ENCODE results near the gene ITPR1. TPM values are rescaled to one million over a fixed set of nuclear protein-coding genes. Genes with fewer than 3 reads are reported as not detected.
A peak's percentile ranks its signal among the peaks of the same experiment; 100 is the strongest.

ITPR1 gene
- total RNA-seq, 3 donors from 2014 or later: 59.0 to 92.3 (median 88.9) TPM

DNA sequence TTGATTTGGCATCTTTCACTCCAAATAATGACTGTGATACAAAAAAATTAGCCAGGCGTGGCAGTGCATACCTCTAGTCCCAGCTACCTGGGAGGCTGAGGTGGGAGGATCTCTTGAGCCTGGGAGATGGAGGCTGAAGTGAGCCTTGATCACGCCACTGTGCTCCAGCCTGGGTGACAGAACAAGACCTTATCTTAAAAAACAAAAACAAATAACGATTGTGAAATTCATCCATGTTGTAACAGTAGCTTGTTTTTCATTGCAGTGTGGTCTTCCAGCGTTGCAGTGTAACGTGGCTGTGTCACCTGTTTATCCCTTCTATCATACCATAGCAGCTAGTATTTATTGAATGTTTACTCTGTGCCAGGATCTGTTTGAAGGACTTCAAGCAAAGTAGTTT lies 120.9 kb downstream of the ITPR1 start:
- peaks cover 9% of the 10 kb centered on the region for H3K36me3 Mint-ChIP-seq (ENCODE audit: insufficient read depth)
- no peak overlapping the region for H3K4me3 Mint-ChIP-seq
- no peaks in the 10 kb centered on the region for H3K9me3 Mint-ChIP-seq
- ATAC-seq: no peak
- no peaks in the 10 kb centered on the region for H3K27me3 Mint-ChIP-seq (ENCODE audit: low read depth)
- DNase-seq: no peak
- H3K4me1 Mint-ChIP-seq (ENCODE audit: low read depth): peaks cover 3% of the 10 kb centered on the region

DNA sequence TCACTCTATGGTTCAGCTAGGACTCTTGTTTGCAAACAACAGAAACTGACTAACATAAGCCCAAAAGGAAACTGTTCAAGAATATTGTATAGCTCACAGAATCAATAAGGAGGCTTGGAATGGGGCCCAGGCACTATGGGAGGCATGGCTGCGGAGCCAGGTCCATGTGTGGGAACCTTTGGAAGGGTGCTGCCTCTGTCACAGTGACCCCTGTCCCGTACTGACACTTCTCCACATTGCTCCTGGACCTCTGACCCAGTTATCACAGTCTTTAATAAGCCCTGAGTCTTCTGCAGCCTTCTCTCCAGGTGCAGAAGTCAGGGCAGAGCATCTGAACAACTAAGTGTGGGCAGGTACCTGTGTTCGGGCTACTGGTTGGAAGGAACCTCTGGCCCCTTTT lies 121.8 kb downstream of the ITPR1 start:
- peaks cover 6% of the 10 kb centered on the region for H3K4me1 Mint-ChIP-seq (ENCODE audit: low read depth)
- DNase-seq (no peak), ATAC-seq (no peak)
- H3K27me3 Mint-ChIP-seq (ENCODE audit: low read depth): no peaks in the 10 kb centered on the region
- no peaks in the 10 kb centered on the region for H3K9me3 Mint-ChIP-seq
- peaks cover 9% of the 10 kb centered on the region for H3K36me3 Mint-ChIP-seq (ENCODE audit: insufficient read depth)
- H3K4me3 Mint-ChIP-seq: no peak overlapping the region

DNA sequence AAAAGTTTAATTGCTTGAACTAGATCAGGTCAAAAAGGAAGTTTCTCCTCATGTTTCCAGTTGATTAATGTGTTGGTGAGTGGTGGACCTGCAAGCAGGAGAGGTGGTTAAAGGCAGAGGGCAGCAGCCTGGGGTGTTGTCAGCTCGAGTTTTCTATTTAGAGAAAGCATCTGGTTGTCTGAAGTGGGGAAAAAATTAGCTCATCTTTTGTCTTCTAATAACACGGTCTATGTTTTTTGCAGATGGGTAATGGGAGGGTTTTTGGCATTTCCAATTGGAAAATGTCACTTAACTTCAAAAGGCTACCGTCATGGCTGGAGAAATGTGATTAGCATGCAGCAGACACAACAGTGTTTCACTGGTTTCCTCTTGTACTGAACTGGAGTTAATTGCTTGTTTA lies 122.6 kb downstream of the ITPR1 start:
- Mint-ChIP-seq H3K36me3 (ENCODE audit: insufficient read depth) (peaks cover 9% of the 10 kb centered on the region), H3K27me3 (ENCODE audit: low read depth) (no peaks in the 10 kb centered on the region), H3K9me3 (no peaks in the 10 kb centered on the region), H3K4me3 (no peak overlapping the region), H3K4me1 (ENCODE audit: low read depth) (peaks cover 6% of the 10 kb centered on the region)
- ATAC-seq: no peak
- DNase-seq: no peak

DNA sequence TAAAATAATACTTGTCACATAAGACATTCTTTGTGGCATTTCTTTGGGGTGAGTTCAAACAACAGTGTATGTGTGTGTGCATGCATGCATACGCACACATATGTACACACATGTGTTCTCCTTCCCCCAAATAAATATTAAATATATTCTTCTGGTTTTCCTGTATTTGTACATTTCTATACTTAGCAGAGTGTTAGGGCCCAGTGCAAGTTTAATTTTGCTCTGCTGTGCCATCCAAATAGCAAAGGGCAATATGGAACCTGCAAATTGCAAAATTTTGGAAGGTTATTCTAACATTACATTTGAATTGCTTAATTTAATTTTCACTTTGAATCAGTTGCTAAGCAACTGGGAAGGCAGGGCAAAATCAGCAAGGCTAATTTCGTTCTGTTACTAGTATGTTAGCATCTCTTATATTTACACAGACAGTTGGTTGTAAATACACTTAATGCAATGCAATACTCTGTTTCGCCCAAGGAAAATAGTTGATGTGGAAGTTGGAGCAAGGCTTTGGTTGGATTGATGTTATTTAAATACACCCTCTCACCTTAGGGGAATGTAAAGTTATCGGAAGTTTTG lies 130.4 kb downstream of the ITPR1 start:
- peaks cover 3% of the 10 kb centered on the region for H3K9me3 Mint-ChIP-seq
- H3K4me3 Mint-ChIP-seq: no peak overlapping the region
- peaks cover 6% of the 10 kb centered on the region for H3K4me1 Mint-ChIP-seq (ENCODE audit: low read depth)
- no peak for ATAC-seq
- peaks cover 18% of the 10 kb centered on the region for H3K36me3 Mint-ChIP-seq (ENCODE audit: insufficient read depth)
- DNase-seq: no peak
- no peaks in the 10 kb centered on the region for H3K27me3 Mint-ChIP-seq (ENCODE audit: low read depth)

DNA sequence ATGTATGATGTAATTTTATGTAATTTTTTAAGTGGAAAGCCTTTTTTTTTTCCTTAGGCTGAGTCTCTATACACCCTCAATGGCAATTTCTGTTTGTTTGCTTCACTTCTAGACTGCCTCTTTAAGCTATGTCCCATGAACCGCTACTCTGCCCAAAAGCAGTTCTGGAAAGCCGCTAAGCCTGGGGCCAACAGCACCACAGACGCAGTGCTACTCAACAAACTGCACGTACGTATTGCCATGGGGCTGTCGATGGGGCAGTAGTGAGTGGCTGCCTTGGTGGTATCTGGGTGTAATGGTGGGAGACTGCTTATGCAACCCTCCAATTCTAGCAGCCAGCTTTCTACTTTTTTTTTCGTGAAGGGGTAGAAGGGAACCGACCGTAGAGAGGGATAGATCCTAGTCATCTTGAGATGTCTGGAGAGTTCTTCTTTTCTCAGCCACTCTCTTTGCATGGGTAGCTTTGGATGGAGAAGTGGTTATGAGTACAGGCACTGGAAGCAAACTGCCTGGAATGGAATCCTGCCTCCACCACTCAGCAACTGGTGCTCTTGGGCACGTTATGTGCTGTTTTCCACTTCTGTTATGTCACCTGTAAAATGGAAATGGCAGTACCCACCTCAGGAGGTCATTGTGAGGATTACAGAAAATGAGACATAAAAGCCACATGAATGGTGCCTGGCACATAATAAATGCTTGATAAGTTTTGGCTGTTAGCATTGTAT lies 134.7 kb downstream of the ITPR1 start:
- DNase-seq (no peak), ATAC-seq (no peak)
- Mint-ChIP-seq H3K4me3 (no peak overlapping the region), H3K4me1 (ENCODE audit: low read depth) (peaks cover 1% of the 10 kb centered on the region), H3K27me3 (ENCODE audit: low read depth) (no peaks in the 10 kb centered on the region), H3K9me3 (no peaks in the 10 kb centered on the region), H3K36me3 (ENCODE audit: insufficient read depth) (peaks cover 10% of the 10 kb centered on the region)

DNA sequence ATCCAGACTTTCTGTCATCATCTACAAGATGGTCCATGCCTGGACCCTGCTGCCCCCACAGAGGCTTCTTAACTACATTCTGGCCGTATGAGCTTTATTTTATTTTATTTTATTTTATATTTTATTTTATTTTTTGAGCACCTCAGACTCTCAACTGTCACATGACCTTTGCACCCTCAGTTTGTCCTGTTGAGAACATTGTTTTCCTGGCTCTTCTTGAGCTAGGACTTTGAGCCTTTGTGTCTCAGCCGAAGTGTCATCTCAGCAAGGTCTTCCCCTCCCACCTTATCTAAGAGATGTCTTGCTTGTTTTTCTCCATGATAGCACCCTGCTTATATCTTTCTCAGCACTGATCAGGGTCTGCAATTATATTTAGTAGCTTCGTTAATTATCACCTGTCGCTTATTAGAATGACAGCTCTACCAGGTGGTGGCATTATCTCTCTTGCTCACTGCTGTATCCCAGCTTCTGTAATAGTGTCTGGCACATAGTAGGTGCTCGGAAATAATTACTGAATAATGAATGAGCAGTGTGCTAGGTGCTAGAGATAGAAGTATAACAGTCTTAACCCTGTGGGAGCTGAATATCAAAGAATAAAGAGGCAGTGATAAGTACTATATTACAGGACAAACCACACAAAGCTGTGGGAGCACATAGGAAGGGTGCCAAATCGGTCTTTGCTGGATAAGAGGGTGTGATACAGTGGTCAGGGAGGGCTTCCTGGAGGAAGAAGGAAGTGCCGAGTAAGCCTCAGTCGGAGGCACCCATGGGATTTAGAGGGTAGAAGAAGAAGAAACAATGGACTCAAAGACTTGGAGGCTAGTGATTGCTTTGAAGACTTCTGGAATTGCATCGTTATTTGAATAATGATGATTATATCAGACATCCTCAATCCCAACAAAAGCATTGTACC lies 136.2 kb downstream of the ITPR1 start:
- Mint-ChIP-seq H3K4me1 (ENCODE audit: low read depth) (peaks cover 4% of the 10 kb centered on the region), H3K9me3 (no peaks in the 10 kb centered on the region), H3K36me3 (ENCODE audit: insufficient read depth) (peaks cover 8% of the 10 kb centered on the region), H3K4me3 (no peak overlapping the region), H3K27me3 (ENCODE audit: low read depth) (no peaks in the 10 kb centered on the region)
- no peak for DNase-seq
- no peak for ATAC-seq

DNA sequence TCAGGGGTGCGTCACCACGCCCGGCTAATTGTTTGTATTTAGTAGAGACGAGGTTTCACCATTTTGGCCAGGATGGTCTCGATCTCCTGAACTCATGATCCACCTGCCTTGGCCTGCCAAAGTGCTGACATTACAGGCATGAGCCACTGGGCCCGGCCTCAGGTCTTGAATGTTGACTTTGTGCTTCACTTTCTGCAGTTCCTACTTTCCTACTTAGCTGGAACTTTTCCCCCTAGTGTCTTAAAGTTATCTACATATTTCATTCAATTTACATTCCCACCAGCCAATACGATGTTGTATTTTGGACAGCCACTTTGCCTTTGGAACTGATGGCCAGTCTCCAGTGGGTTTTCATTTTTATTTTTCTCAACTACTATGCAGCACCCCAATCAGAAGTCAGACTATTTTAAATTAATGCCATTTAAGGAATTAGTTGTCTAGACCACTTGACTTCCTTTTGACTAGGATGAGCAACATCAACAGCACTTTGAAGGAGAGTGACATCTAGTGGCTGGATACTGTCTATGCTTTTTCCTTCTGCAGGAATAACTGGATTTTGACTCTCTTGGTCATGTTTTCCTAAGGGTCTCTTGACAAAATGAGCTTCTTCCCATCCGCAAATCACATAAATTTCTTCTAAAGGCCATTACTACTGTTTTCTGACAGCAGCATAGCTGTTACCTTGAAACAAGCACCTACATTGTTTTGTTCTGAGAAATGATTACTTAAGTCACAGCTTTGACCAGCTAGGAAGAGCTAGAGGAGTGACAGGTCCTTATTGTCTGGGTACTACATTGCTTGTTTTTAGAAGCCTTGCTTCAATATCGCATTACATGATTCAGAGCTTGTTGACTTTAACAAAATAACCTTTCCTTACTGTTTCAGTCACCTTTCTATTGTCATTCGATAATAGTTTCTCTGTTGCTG lies 140.2 kb downstream of the ITPR1 start:
- H3K4me1 Mint-ChIP-seq (ENCODE audit: low read depth): peaks cover 3% of the 10 kb centered on the region
- no peak overlapping the region for H3K4me3 Mint-ChIP-seq
- peak in 1 of 2 donors; percentile 50 for ATAC-seq
- DNase-seq: no peak
- peaks cover 11% of the 10 kb centered on the region for H3K36me3 Mint-ChIP-seq (ENCODE audit: insufficient read depth)
- H3K9me3 Mint-ChIP-seq: no peaks in the 10 kb centered on the region
- H3K27me3 Mint-ChIP-seq (ENCODE audit: low read depth): no peaks in the 10 kb centered on the region

DNA sequence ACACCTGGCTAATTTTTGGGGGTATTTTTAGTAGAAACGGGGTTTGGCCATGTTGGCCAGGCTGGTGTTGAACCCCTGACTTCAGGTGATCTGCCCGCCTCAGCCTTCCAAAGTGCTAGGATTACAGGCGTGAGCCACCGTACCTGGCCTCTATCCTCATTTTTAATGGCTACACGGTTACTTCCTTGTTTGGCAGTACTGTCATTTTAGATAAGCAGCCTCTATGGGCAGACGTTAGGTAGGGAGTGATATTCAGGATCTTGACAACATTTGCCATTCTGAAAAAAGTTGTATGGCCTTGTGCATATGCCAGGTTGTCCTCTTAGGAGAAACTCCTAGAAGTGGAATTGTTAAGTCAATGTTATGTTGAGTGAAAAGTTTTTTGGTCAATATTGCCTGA lies 141.7 kb downstream of the ITPR1 start:
- H3K9me3 Mint-ChIP-seq: no peaks in the 10 kb centered on the region
- DNase-seq: no peak
- no peak for ATAC-seq
- H3K27me3 Mint-ChIP-seq (ENCODE audit: low read depth): no peaks in the 10 kb centered on the region
- H3K4me1 Mint-ChIP-seq (ENCODE audit: low read depth): peaks cover 3% of the 10 kb centered on the region
- no peak overlapping the region for H3K4me3 Mint-ChIP-seq
- H3K36me3 Mint-ChIP-seq (ENCODE audit: insufficient read depth): peaks cover 9% of the 10 kb centered on the region

DNA sequence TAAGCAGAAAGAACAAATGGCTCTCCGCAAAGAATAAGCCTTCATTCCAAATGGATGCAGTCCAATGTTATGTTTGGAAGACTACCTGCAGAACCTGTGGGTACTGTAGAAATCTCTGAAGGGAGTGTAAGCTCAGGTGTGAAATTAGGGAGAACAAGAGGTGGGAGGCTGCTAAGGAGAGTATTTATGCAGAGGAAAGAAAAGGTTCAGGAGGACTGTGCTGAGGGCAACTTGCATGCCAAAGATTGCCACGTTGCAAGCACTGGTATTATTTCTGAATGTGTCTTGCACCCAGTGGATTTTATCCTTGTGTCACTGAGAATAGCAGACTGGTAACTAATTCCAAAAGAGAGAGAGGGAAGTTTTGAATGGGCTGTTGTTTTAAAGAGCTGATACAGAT lies 144.1 kb downstream of the ITPR1 start:
- DNase-seq (no peak), ATAC-seq (no peak)
- H3K9me3 Mint-ChIP-seq: no peaks in the 10 kb centered on the region
- H3K4me1 Mint-ChIP-seq (ENCODE audit: low read depth): peaks cover 3% of the 10 kb centered on the region
- H3K4me3 Mint-ChIP-seq: no peak overlapping the region
- peaks cover 24% of the 10 kb centered on the region for H3K36me3 Mint-ChIP-seq (ENCODE audit: insufficient read depth)
- H3K27me3 Mint-ChIP-seq (ENCODE audit: low read depth): no peaks in the 10 kb centered on the region

DNA sequence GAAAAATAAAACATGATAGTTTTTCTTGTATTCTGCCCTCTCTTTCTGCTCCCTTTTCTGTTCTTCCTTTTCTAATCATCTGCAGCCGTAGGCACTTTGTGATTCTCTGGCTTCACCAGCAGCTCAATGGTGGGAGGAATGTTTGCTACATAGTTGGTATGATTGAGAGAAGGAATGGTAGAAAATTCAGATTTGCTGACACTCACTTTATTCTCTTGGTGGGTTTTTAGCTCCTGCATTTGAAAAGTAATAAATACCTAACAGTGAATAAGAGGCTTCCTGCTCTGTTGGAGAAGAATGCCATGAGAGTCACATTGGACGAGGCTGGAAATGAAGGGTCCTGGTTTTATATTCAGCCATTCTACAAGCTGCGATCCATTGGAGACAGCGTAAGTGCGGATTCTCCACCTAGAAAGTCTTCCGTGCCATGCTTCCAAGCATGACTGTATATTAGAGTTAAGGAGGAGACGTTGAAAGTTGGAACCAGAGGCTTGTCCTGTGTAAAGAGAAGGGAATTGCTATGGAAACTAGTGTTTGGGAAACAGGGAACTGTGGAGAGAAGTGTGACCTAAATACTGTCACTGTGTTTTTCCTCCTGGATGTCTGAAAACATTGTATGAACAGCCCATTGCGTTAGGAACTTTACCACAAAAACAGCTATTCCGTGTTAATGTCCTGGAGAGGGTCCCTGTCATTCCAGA lies 148.9 kb downstream of the ITPR1 start:
- Mint-ChIP-seq H3K4me1 (ENCODE audit: low read depth) (peaks cover 13% of the 10 kb centered on the region), H3K9me3 (no peaks in the 10 kb centered on the region), H3K4me3 (no peak overlapping the region), H3K27me3 (ENCODE audit: low read depth) (no peaks in the 10 kb centered on the region), H3K36me3 (ENCODE audit: insufficient read depth) (peaks cover 49% of the 10 kb centered on the region)
- no peak for DNase-seq
- ATAC-seq: no peak

DNA sequence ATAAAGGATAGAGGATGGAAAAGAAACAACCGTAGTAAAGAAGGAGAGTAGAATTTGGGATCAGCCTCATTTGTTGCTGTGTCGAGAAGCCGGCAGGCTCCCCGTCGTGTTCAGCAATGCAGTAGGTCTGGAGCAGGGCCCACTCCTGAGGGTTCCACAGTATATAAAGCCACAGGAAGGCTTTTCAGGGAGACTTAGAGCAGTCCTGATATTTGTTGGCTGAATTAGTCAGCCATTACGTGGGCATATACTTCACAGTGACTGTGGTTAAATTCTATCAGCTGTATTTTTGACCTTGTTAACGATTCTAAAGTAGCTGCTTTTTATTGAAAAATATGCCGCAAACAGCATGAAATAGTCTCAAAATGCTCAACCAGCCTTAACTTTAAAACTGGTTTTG lies 149.5 kb downstream of the ITPR1 start:
- Mint-ChIP-seq H3K4me3 (no peak overlapping the region), H3K4me1 (ENCODE audit: low read depth) (peaks cover 13% of the 10 kb centered on the region), H3K27me3 (ENCODE audit: low read depth) (no peaks in the 10 kb centered on the region), H3K36me3 (ENCODE audit: insufficient read depth) (peaks cover 54% of the 10 kb centered on the region), H3K9me3 (no peaks in the 10 kb centered on the region)
- no peak for ATAC-seq
- no peak for DNase-seq

DNA sequence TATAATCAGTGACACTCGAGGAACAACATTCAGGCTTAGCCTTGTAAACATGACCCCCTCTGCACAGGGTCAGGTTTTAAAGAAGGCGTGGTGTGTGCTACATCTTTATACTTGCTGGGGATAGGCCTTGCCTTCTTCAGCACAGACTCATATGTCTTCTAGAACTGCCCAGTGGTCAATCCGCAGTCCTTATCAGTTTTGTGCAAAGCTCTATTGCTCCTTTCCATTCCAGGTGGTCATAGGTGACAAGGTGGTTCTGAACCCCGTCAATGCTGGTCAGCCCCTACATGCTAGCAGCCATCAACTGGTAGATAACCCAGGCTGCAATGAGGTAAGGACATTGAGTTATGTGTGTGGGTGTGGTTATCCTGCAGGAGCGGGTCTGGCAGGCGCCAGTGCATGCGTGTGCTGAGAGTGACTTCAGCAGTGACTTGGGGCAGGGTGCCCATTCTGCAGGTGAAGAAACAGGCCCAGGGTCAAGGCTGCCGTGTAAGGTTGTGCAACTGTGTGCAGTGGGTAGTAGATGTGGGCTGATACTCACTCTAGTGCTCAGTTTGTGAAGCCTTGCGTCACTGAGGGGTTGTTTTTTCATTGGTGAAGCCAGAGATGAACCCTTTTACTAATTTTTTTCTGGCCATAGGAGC lies 150.9 kb downstream of the ITPR1 start:
- ATAC-seq (no peak), DNase-seq (no peak)
- H3K27me3 Mint-ChIP-seq (ENCODE audit: low read depth): no peaks in the 10 kb centered on the region
- peaks cover 55% of the 10 kb centered on the region for H3K36me3 Mint-ChIP-seq (ENCODE audit: insufficient read depth)
- no peaks in the 10 kb centered on the region for H3K9me3 Mint-ChIP-seq
- no peak overlapping the region for H3K4me3 Mint-ChIP-seq
- peaks cover 13% of the 10 kb centered on the region for H3K4me1 Mint-ChIP-seq (ENCODE audit: low read depth)

DNA sequence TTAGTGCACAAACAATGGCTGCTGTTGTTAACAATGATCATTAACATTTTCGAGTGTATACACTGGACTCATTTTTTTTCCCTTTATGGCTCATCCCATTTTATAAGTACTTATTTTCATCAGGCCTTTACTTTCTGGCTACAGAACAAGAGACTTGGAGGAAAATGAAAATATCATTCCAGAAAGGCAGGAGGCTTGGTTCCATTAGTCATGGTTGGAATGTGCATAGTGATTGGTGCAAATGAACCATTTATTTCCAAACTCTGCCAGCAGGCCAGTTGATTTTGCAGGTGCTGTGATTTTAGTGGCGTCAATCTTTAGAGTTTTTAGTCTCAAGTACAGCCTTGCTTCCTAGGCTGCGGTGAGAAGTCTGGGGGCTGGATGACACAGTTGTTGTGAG lies 151.8 kb downstream of the ITPR1 start:
- DNase-seq (no peak), ATAC-seq (no peak)
- peaks cover 13% of the 10 kb centered on the region for H3K4me1 Mint-ChIP-seq (ENCODE audit: low read depth)
- no peaks in the 10 kb centered on the region for H3K27me3 Mint-ChIP-seq (ENCODE audit: low read depth)
- H3K4me3 Mint-ChIP-seq: no peak overlapping the region
- peaks cover 60% of the 10 kb centered on the region for H3K36me3 Mint-ChIP-seq (ENCODE audit: insufficient read depth)
- H3K9me3 Mint-ChIP-seq: no peaks in the 10 kb centered on the region

Measured in activated T-cell treated with anti-CD3 and anti-CD28 coated beads, Interleukin-2, amount 50 U/mL, for 4 hours (primary cell).